T-cell (primary cell): ENCODE measurements around the gene AHRR. TPM values are rescaled to one million over a fixed set of nuclear protein-coding genes. Genes with fewer than 3 reads are reported as not detected.

Source experiments
- ATAC-seq, 4 experiments: fragments of 200-7000 bp in 3 of 4; fragments of 150-1000 bp in 1 of 4; cut with Tn5 transposase; replicated peaks in 1 of 4; 1 replicate in 3 of 4; 2 replicates in 1 of 4; pipeline ENCODE4 v1.10.0; 2021; ENCODE audit warnings: moderate library complexity in 3 of 4, mild to moderate bottlenecking in 2 of 4, moderate number of reproducible peaks in 1 of 4
- CTCF ChIA-PET, 2 donors: fragments of 300-600 bp; sonication (Branson Sonifier 250); formaldehyde crosslinking; loops; one replicate each; lab custom pipeline; 2022; ENCODE audit warnings: antibody characterized with exemption in 2 of 2; lab: Charles Lee
- POLR2A ChIA-PET, 2 donors: fragments of 300-600 bp; sonication (Branson Sonifier 250); formaldehyde crosslinking; loops; one replicate each; lab custom pipeline; 2022; ENCODE audit warnings: antibody characterized with exemption in 2 of 2; lab: Charles Lee
- DNase-seq, 35 experiments: peaks; one replicate each; pipeline versions ENCODE4 v3.0.0 to v3.0.0-alpha.2; 2013 to 2023
- H3K27ac ChIP-seq: one replicate; pipeline ENCODE4 v1.5.1; 2013; ENCODE audit warnings: low read length
- H3K27me3 ChIP-seq, 2 experiments: replicated peaks in 1 of 2; 1 replicate in 1 of 2; 2 replicates in 1 of 2; pipeline versions ENCODE4 v1.6.1 to v1.7.0; 2013; ENCODE audit warnings: low read length in 1 of 2, mixed read lengths in 1 of 2; ENCODE audit not compliant: control insufficient read depth in 2 of 2, insufficient read depth in 2 of 2; ENCODE audit errors: extremely low read depth in 1 of 2
- H3K36me3 ChIP-seq, 2 donors: 1 replicate in 1 of 2; 2 replicates in 1 of 2; pipeline versions ENCODE4 v1.6.1 to v1.7.0; 2013; ENCODE audit warnings: low read length in 1 of 2; ENCODE audit not compliant: control insufficient read depth in 2 of 2, insufficient read depth in 1 of 2; ENCODE audit errors: extremely low read depth in 1 of 2
- H3K4me1 ChIP-seq, 2 experiments: 1 replicate in 1 of 2; 2 replicates in 1 of 2; pipeline versions ENCODE4 v1.6.1 to v1.7.0; 2013; ENCODE audit warnings: low read length in 2 of 2, mixed read lengths in 1 of 2; ENCODE audit not compliant: insufficient read depth in 2 of 2, control insufficient read depth in 1 of 2; ENCODE audit errors: extremely low read depth in 1 of 2
- H3K4me3 ChIP-seq, 2 donors: 1 replicate in 1 of 2; 2 replicates in 1 of 2; pipeline versions ENCODE4 v1.5.1 to v1.7.0; 2013; ENCODE audit warnings: mild to moderate bottlenecking in 2 of 2, low read length in 1 of 2, moderate library complexity in 1 of 2; ENCODE audit not compliant: control insufficient read depth in 1 of 2; ENCODE audit errors: extremely low read depth in 1 of 2
- H3K9me3 ChIP-seq: 2 replicates; pipeline ENCODE4 v1.7.0; 2013
- H3K27ac Mint-ChIP-seq, 2 donors: one replicate each; pipeline ENCODE4 v1.8.0; 2020 to 2021; ENCODE audit warnings: mild to moderate bottlenecking in 2 of 2, mixed read lengths in 2 of 2
- H3K27me3 Mint-ChIP-seq, 2 donors: one replicate each; pipeline ENCODE4 v1.8.0; 2021 to 2022; ENCODE audit warnings: mixed read lengths in 2 of 2
- H3K36me3 Mint-ChIP-seq: one replicate; pipeline ENCODE4 v1.8.0; 2021; ENCODE audit warnings: mixed read lengths
- H3K4me1 Mint-ChIP-seq, 3 donors: one replicate each; pipeline ENCODE4 v1.8.0; 2020 to 2022; ENCODE audit warnings: mixed read lengths in 3 of 3, mild to moderate bottlenecking in 1 of 3
- H3K4me3 Mint-ChIP-seq, 3 donors: one replicate each; pipeline ENCODE4 v1.8.0; 2020 to 2022; ENCODE audit warnings: mild to moderate bottlenecking in 3 of 3, mixed read lengths in 3 of 3, moderate library complexity in 3 of 3
- H3K9me3 Mint-ChIP-seq, 3 donors: one replicate each; pipeline ENCODE4 v1.8.0; 2020 to 2022; ENCODE audit warnings: mixed read lengths in 3 of 3
- WGBS: methylation state at CpG from one replicate; pipeline ENCODE4 v1.1.5; 2013; ENCODE audit warnings: missing lambda C conversion rate; ENCODE audit not compliant: insufficient coverage; 5-methylcytosine and 5-hydroxymethylcytosine counted together
- total RNA-seq, 35 experiments: library from RNA in 6 of 35; stranded (reverse) in 6 of 35; fragments of 120-200 nt in 1 of 35; gene quantifications; one replicate each; pipeline versions ENCODE4 v1.2.1 to v1.2.4 and lab custom pipeline; 2013 to 2026

The AHRR gene
- total RNA-seq, 5 donors from 2014 or later (not counting 1 experiment from before 2014, with no cell fraction given) = 0.55 to 13.5 (median 3.4) TPM

GRCh38 chr5:448061-448765 is 126.7 kb downstream of the AHRR start:
- H3K36me3 ChIP-seq = peaks cover 21 to 59% of the 10 kb centered on the region in 2 donors
- ChIA-PET CTCF (no interaction called here), POLR2A (no interaction called here)
- peaks cover 4% of the 10 kb centered on the region for H3K9me3 ChIP-seq
- no peaks in the 10 kb centered on the region for H3K27me3 ChIP-seq
- Mint-ChIP-seq H3K4me3 (no peak overlapping the region), H3K4me1 (peaks cover 51 to 65% (median 56%) of the 10 kb centered on the region in 3 donors), H3K27me3 (no peaks in the 10 kb centered on the region), H3K36me3 (peaks cover 62% of the 10 kb centered on the region), H3K27ac (no peak overlapping the region), H3K9me3 (peaks cover 11 to 25% (median 12%) of the 10 kb centered on the region in 3 donors)
- 94% methylated on average over 21 of the region's 21 CpGs for WGBS
- no peak overlapping the region for H3K4me3 ChIP-seq
- no peak overlapping the region for H3K27ac ChIP-seq
- peaks cover 7 to 22% of the 10 kb centered on the region in 2 experiments for H3K4me1 ChIP-seq
- peak in 2 of 35 experiments; percentile 23 to 35 for DNase-seq
- no peak for ATAC-seq

- 97% methylated on average over 10 of the region's 12 CpGs for WGBS
- Histone ChIP-seq H3K4me1 (peaks cover 10 to 21% of the 10 kb centered on the region in 2 experiments), H3K9me3 (peaks cover 4% of the 10 kb centered on the region), H3K27ac (no peak overlapping the region), H3K4me3 (no peak overlapping the region), H3K27me3 (no peaks in the 10 kb centered on the region), H3K36me3 (peaks cover 24 to 64% of the 10 kb centered on the region in 2 donors)
- Mint-ChIP-seq H3K4me1 (peaks cover 53 to 68% (median 57%) of the 10 kb centered on the region in 3 donors), H3K4me3 (no peak overlapping the region), H3K9me3 (peaks cover 11 to 25% (median 12%) of the 10 kb centered on the region in 3 donors), H3K27me3 (no peaks in the 10 kb centered on the region), H3K27ac (no peak overlapping the region), H3K36me3 (peaks cover 67% of the 10 kb centered on the region)
- CTCF ChIA-PET = no interaction called here
- POLR2A ChIA-PET = no interaction called here
- DNase-seq (peak in 1 of 35 experiments; percentile 4), ATAC-seq (no peak)
These were observed 127.2 kb downstream of the AHRR start for GRCh38 chr5:448766-449090.

DNA sequence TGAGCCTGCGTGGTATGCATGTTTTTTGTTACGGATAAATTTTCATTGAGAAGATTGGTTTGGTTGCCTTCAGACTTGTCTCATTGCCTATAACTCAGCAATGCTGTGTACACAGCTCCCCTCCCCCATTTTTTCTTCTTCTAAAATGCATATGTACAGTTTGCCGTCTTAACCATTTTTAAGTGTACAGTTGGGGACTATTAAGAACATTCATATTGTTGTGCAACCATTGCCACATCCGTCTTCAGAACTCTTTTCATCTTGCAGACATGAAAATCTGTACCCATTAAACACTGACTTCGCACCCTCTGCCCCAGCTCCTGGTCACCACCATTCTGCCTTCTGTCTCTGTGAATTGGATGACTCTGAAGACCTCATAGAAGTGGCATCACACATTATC is 127.6 kb downstream of the AHRR start:
- ATAC-seq (no peak), DNase-seq (no peak)
- no peak overlapping the region for H3K27ac ChIP-seq
- CTCF ChIA-PET = no interaction called here
- Mint-ChIP-seq H3K9me3 (peaks cover 11 to 25% (median 12%) of the 10 kb centered on the region in 3 donors), H3K4me3 (no peak overlapping the region), H3K36me3 (peaks cover 70% of the 10 kb centered on the region), H3K27ac (no peak overlapping the region), H3K4me1 (peaks cover 53 to 68% (median 58%) of the 10 kb centered on the region in 3 donors), H3K27me3 (no peaks in the 10 kb centered on the region)
- POLR2A ChIA-PET = no interaction called here
- H3K36me3 ChIP-seq = peaks cover 28 to 68% of the 10 kb centered on the region in 2 donors
- H3K27me3 ChIP-seq = no peaks in the 10 kb centered on the region
- peaks cover 13 to 21% of the 10 kb centered on the region in 2 experiments for H3K4me1 ChIP-seq
- H3K9me3 ChIP-seq = peaks cover 4% of the 10 kb centered on the region
- no peak overlapping the region for H3K4me3 ChIP-seq
- 86% methylated on average over 2 of the region's 5 CpGs for WGBS

- 100% methylated on average over 3 of the region's 5 CpGs for WGBS
- ATAC-seq = no peak
- no peaks in the 10 kb centered on the region for H3K27me3 Mint-ChIP-seq
- H3K36me3 ChIP-seq = peaks cover 32 to 78% of the 10 kb centered on the region in 2 donors
- peaks cover 11 to 25% (median 12%) of the 10 kb centered on the region in 3 donors for H3K9me3 Mint-ChIP-seq
- H3K27ac Mint-ChIP-seq = peak overlapping the region in 1 of 2 donors; percentile 47
- no peak for DNase-seq
- H3K27me3 ChIP-seq = no peaks in the 10 kb centered on the region
- peaks cover 13 to 18% of the 10 kb centered on the region in 2 experiments for H3K4me1 ChIP-seq
- CTCF ChIA-PET = no interaction called here
- H3K4me1 Mint-ChIP-seq = peaks cover 44 to 57% (median 47%) of the 10 kb centered on the region in 3 donors
- no peak overlapping the region for H3K4me3 ChIP-seq
- POLR2A ChIA-PET = interaction anchor here in 1 of 2 donors (0.6 kb wide), 1 partner anchor 10 kb away, joined by 3 read pairs; no protein-coding TSS in a partner anchor
- H3K27ac ChIP-seq = no peak overlapping the region
- H3K36me3 Mint-ChIP-seq = peaks cover 72% of the 10 kb centered on the region
- H3K9me3 ChIP-seq = peaks cover 4% of the 10 kb centered on the region
- H3K4me3 Mint-ChIP-seq = peak overlapping the region in 1 of 3 donors; percentile 41
These were observed 130.3 kb downstream of the AHRR start for GRCh38 chr5:451587-452458.

- Mint-ChIP-seq H3K27me3 (no peaks in the 10 kb centered on the region), H3K4me3 (peak overlapping the region in 1 of 3 donors; percentile 41), H3K4me1 (peaks cover 41 to 48% (median 47%) of the 10 kb centered on the region in 3 donors), H3K36me3 (peaks cover 69% of the 10 kb centered on the region), H3K27ac (peak overlapping the region; percentile 66 to 76), H3K9me3 (peaks cover 11 to 25% (median 12%) of the 10 kb centered on the region in 3 donors)
- Histone ChIP-seq H3K4me1 (peaks cover 13 to 18% of the 10 kb centered on the region in 2 experiments), H3K27me3 (no peaks in the 10 kb centered on the region), H3K36me3 (peaks cover 30 to 78% of the 10 kb centered on the region in 2 donors), H3K4me3 (no peak overlapping the region), H3K9me3 (peaks cover 4% of the 10 kb centered on the region), H3K27ac (no peak overlapping the region)
- 90% methylated on average over 15 of the region's 17 CpGs for WGBS
- CTCF ChIA-PET = no interaction called here
- DNase-seq = no peak
- ATAC-seq = no peak
- POLR2A ChIA-PET = interaction anchor here in 1 of 2 donors (0.6 kb wide), 1 partner anchor 249 kb away, joined by 3 read pairs; no protein-coding TSS in a partner anchor
These were observed 131.6 kb downstream of the AHRR start for GRCh38 chr5:452978-453710.
